GM10266 (cell line): ENCODE data around the gene OR2T2.
"Not testable (repeated sequence)": the region's sequence is repeated elsewhere in the genome, so short reads cannot be mapped to it uniquely, and the experiment has no call there.

Experiments
- DNase-seq: peaks from one replicate; pipeline ENCODE4 v3.0.0; 2012; ENCODE audit errors: extremely low spot score
- TF ChIP-seq, protein P1 (sequence below): IDR thresholded peaks from 2 replicates; pipeline ENCODE4 v1.5.1; 2012; ENCODE audit warnings: mild to moderate bottlenecking, low read depth; ENCODE audit not compliant: control insufficient read depth, insufficient read depth; ENCODE audit errors: missing control alignments

Gene OR2T2

DNA sequence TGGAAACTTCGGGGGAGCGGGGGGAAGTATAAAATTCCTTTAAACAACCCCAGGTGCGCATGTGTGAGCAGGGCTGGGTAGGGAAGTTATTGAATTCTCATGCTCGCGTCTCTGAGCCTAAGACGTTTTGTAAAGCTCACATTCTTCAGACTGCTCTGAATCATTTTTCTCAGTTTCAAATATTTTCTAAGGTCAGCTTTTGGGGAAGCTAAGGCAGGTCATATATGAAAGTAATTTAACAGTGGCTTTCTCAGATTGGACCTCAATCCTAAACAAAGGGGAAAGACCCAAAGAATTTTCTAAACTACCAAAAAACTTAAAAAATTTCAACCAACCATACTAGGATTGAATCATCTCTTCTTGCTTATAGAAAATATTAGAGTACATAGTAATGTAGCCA lies 10.5 kb upstream of the OR2T2 start:
- not testable (repeated sequence) for DNase-seq

DNA sequence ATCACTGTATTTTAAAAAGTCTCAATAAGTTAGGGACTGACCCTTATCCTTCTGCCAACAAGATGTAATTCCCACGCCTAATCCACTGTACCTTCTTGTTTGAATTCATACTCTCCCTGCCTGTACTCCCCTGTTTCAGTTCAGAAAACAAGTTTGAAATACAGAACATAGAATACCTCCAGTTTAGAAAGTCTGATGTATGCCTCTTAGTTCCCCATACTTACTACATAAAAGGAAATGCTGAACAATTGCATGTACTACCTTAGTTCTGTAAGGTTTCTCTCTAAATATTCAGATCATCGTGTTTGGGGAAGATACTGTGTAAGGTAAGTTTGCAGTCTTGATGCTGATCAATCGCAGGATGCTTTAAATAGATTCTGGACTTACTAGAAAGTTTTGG lies 9.1 kb upstream of the OR2T2 start:
- DNase-seq: not testable (repeated sequence)

DNA sequence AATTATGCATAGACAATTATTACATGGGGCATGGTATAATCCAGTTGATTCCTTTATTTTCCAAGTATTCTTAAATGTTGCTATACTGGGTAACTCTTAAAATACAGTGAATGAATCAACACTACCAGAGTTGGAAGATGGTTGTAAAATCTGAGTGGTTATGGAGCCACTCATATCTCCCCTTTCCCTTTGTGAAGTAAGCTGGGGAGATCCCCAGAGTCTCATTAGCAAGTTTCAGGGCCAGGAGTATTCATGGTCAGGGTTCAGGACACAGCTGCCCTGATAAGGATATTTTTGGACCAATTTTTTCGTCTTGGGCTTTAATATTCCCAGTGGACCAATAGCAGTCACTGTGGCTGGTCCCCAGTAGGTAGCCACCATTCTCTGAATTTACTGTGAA lies 6.8 kb upstream of the OR2T2 start:
- not testable (repeated sequence) for DNase-seq

- DNase-seq: not testable (repeated sequence)
Observed at GRCh38 chr1:248439283-248439682, 6.2 kb upstream of the OR2T2 start.

- DNase-seq: not testable (repeated sequence)
Observed at GRCh38 chr1:248442500-248443277, 2.7 kb upstream of the OR2T2 start.

- DNase-seq: not testable (repeated sequence)
Observed at GRCh38 chr1:248444603-248445002, 834 bp upstream of the OR2T2 start.

GRCh38 chr1:248448409-248449074 lies 3.1 kb downstream of the OR2T2 start:
- not testable (repeated sequence) for DNase-seq

DNA sequence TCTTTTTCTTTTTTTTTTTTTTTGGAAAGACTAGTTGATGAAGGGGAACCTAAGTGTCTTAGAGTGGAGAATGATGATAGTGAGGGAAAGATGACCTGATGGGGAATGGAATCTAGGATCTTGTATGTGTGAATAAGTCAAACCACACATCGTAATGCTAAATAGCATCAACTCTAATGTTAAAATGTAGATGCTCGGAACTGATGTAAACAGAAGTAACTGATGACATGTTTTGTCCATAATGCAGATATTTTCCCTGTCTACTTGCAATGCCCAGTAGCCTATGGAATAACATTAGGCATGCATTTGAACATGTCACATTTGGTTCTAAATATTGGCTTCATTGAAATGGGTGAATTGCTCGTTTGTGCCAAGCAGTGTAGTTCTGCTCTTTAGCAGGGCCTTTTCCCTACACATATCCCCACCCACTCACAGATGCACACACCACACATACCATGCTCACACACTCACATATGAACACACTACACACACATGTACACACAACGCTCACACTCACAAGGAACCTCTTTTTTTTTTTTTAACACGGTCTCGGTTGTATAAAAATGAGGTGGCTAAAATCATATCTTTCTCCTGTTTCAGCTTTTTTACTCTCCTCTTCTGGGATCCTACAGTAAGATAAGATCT lies 4.5 kb downstream of the OR2T2 start:
- not testable (repeated sequence) for DNase-seq

DNA sequence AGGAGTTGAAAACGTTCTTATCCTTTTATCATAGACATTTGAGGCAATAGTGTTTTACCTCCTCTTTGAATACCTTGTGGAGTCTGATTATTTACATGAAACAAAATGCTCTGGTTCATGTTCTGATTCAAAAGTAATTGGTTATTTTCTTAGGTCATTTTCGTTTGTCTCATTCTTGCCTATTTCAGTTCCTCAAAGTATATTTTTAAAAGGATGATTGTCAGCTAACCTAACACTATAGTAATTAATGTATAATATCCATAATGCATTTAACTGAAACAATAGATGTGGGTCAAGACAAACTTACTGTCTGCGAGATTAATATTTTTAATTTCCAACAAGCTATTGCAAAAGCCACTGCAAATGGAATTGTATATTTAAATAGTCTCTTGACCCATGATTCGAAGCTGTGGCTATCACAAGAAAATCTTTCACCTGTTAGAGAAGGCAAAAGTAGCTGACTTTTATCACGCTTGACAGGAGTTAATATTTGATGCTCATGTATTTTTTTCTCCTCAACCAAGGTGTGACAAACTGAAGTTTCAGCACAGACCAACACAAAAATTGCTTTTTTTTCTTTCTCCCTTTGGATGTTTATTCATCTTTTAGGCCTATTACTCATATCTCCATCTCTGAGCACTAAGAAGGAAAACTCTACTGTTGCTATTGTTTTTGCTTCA lies 5.2 kb downstream of the OR2T2 start:
- DNase-seq: not testable (repeated sequence)

- DNase-seq: not testable (repeated sequence)
Observed at GRCh38 chr1:248453619-248454018, 8.2 kb downstream of the OR2T2 start.

DNA sequence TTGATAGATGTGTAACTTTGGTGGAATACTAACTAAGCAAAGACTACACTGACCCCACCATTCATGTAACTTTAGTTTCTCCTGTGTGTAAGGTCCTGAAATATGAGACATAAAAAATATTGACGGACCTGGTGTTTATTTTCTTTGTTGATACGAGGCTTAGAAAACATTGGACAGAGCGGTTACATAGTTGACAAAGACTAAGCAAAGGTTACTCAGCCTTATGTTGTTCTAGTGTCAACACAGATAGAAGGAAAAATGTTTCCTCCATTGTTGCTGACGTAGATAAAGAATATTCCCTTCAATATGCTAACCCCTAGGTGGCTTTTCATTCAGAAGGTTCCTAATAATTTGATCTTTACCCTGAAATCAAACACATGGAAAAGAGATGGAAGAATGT lies 9.6 kb downstream of the OR2T2 start:
- DNase-seq: not testable (repeated sequence)

- DNase-seq: not testable (repeated sequence)
Observed at GRCh38 chr1:248456635-248457034, 11.2 kb downstream of the OR2T2 start.

- not testable (repeated sequence) for DNase-seq
Observed at GRCh38 chr1:248459117-248459516, 13.7 kb downstream of the OR2T2 start.

GRCh38 chr1:248471154-248471553 lies 25.7 kb downstream of the OR2T2 start:
- no peak for DNase-seq
- TF ChIP-seq, protein P1, sequence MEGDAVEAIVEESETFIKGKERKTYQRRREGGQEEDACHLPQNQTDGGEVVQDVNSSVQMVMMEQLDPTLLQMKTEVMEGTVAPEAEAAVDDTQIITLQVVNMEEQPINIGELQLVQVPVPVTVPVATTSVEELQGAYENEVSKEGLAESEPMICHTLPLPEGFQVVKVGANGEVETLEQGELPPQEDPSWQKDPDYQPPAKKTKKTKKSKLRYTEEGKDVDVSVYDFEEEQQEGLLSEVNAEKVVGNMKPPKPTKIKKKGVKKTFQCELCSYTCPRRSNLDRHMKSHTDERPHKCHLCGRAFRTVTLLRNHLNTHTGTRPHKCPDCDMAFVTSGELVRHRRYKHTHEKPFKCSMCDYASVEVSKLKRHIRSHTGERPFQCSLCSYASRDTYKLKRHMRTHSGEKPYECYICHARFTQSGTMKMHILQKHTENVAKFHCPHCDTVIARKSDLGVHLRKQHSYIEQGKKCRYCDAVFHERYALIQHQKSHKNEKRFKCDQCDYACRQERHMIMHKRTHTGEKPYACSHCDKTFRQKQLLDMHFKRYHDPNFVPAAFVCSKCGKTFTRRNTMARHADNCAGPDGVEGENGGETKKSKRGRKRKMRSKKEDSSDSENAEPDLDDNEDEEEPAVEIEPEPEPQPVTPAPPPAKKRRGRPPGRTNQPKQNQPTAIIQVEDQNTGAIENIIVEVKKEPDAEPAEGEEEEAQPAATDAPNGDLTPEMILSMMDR: no peak

DNA sequence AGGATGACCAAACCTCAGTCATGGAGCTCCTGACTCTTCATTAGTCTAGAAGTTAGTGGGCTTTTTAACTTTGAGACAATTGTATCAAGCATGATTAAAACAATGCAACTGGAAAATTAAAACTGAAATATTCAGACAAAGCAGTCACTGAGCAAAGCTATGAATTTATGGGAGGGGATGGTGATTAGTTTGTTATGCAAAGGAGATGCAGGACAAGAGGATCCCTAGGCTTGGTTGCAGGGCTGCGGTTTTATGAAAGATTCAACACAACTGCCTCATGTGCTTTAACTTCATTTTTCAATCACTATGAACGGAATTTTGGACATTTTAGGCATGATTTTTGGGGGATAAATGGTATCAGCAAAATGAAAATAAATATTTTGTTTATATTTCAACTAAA lies 26.7 kb downstream of the OR2T2 start:
- not testable (repeated sequence) for DNase-seq

- not testable (repeated sequence) for DNase-seq
Observed at GRCh38 chr1:248473051-248473450, 27.6 kb downstream of the OR2T2 start, which contains the start of gene OR2T3. OR2T3 (plus strand) TSS chr1:248473351; CDS start chr1:248473351, 0 bp downstream.

GRCh38 chr1:248475660-248476059 lies 30.2 kb downstream of the OR2T2 start:
- DNase-seq: not testable (repeated sequence)

- peak; percentile 7 for DNase-seq
Observed at GRCh38 chr1:248481686-248482579, 36.5 kb downstream of the OR2T2 start.

GRCh38 chr1:248488289-248488688 lies 42.9 kb downstream of the OR2T2 start, which contains the start of gene OR2T5:
OR2T5 (plus strand) TSS chr1:248488589; CDS start chr1:248488589, 0 bp downstream.
- not testable (repeated sequence) for DNase-seq
